ENCODE data around the gene NXPH3.
"Not testable (repeated sequence)": the region's sequence is repeated elsewhere in the genome, so short reads cannot be mapped to it uniquely, and the experiment has no call there.

The NXPH3 gene

DNA sequence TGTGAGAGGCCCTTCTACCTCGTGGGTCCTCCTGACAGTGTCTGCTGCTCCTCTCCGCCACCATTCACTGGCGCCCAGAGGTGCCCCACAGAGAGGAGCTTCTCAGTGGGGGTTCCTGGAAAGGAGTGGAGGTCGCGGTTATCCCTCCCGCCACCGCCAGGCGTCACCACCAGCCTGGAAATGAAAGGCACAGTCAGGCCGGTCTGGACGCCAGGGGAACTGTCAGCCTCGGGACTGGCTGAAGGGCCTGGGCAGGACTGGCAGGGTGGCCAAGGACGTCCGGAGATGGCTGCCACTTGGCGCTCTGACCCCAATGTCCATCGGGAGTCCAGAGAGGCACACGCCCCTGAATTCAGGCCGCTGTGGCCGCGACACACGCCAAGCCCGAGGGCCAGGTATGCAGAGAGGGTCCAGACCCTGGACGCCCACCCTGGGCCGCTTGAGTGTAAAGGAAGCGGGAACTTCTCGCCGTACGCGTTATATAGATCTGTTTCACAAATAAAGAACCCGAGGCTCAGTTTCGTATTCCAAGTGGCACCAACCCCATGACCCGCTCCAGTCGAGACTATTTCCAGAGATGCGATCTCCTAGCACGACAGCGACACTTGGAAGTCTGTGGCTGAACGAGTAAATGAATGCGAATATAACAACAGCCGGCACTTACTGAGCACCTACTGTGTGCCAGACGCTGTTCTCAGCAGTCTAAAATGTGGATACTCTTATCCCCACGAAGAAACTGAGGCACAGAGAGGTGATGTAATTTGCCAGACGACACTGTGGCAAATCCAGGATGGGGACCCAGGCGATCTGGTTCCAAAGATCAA, 7.6 kb upstream of the NXPH3 start (continued):
- TF ChIP-seq, protein P1, sequence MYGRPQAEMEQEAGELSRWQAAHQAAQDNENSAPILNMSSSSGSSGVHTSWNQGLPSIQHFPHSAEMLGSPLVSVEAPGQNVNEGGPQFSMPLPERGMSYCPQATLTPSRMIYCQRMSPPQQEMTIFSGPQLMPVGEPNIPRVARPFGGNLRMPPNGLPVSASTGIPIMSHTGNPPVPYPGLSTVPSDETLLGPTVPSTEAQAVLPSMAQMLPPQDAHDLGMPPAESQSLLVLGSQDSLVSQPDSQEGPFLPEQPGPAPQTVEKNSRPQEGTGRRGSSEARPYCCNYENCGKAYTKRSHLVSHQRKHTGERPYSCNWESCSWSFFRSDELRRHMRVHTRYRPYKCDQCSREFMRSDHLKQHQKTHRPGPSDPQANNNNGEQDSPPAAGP (tag by site-specific recombination; IDR thresholded peaks at IDR 0.05), result 0 out of 2 replicates have a peak, but pooled peaks have one; percentile 54

DNA sequence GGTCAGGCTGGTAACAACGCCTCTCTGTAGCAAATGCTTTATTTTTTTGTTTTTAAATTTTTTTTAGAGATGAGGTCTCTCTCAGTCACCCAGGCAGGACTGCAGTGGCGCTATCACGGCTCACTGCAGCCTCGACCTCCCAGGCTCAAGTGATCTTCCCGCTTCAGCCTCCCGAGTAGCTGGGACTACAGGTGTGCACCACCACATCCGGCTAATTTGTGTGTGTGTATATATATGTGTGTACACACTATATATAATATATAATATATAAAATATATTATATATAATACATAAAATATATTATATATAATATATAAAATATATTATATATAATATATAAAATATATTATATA, 7.0 kb upstream of the NXPH3 start:
- CTCF ChIA-PET, result interaction anchor here (0.7 to 14.4 kb wide), 8 partner anchors 11 to 429 kb away, joined by 3 to 486 read pairs (median 8); partner anchors contain the start of gene SLC35B1
- not testable (repeated sequence) for H3K4me3 ChIP-seq (ENCODE audit: low read depth, low read length); H3K36me3 ChIP-seq (ENCODE audit: control insufficient read depth in 2 of 2, insufficient read depth in 1 of 2, low read length in 2 of 2); H3K4me1 ChIP-seq (ENCODE audit: control insufficient read depth, insufficient read depth, low read length); H3K27ac ChIP-seq (ENCODE audit: extremely low read depth, low read depth, low read length); H3K9me3 ChIP-seq (ENCODE audit: control insufficient read depth, insufficient read depth, low read depth, low read length)
- POLR2A ChIA-PET, result interaction anchor here (1.6 kb wide), 1 partner anchor 196 kb away, joined by 7 read pairs; the partner anchor contains the start of gene FAM117A

DNA sequence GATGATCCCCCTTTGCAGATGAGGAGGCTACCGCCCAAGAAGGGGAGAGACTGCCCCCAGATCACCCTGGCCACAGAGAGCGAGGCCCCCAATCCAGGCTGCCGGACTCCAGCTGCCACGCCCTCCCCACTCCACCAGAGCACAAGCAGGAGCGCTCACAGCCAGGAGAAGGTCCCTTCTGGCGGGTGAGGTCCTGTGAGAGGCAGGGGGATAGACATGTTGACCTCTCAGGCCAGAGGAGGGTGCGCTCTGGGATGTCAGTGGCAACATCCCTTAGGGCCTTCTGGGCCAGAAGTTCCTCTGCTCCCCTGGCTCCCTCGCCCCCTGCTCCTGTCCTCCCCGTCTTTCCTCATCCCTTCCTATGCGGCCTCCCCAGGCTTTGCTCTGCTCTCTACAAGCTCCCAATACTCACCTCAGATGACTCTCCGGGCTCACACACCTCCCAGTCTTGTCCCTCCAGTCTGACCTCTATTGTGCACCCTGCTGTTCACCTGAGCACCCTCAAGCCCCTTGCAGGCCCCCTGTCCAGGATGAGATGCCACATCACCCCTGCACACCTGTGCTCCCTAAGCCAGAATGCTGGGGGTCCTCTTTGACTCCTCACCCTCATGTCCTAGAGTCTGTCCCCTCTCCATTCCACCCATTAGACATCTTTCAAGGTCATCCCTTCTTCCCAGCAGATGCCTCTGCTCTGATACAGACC, 5.0 kb upstream of the NXPH3 start:
- Histone ChIP-seq H3K4me3 (ENCODE audit: low read depth, low read length) (no peak overlapping the region), H3K36me3 (ENCODE audit: control insufficient read depth in 2 of 2, insufficient read depth in 1 of 2, low read length in 2 of 2) (no peaks in the 10 kb centered on the region), H3K9me3 (ENCODE audit: control insufficient read depth, insufficient read depth, low read depth, low read length) (no peaks in the 10 kb centered on the region), H3K4me1 (ENCODE audit: control insufficient read depth, insufficient read depth, low read length) (peaks cover 3% of the 10 kb centered on the region), H3K27ac (ENCODE audit: extremely low read depth, low read depth, low read length) (no peak overlapping the region)
- ChIA-PET CTCF (interaction anchor here (0.5 to 14.4 kb wide), 35 partner anchors 9 to 543 kb away, joined by 3 to 486 read pairs (median 4); partner anchors contain the start of genes PHB1 and SLC35B1), POLR2A (interaction anchor here (0.6 to 1.6 kb wide), 8 partner anchors 13 to 218 kb away, joined by 3 to 11 read pairs (median 6); partner anchors contain the start of genes FAM117A, KAT7 and SLC35B1)
- TF ChIP-seq, protein P1 (tag by site-specific recombination; IDR thresholded peaks at IDR 0.05), result no peak
- TF ChIP-seq MZF1 (tag by site-specific recombination; IDR thresholded peaks at IDR 0.05; ENCODE audit: borderline replicate concordance) (no peak), SCRT1 (tag by site-specific recombination; IDR thresholded peaks at IDR 0.05; ENCODE audit: borderline replicate concordance) (no peak), ZBTB7A (tag by site-specific recombination; IDR thresholded peaks at IDR 0.05; ENCODE audit: low read depth) (0 out of 2 replicates have a peak, but pooled peaks have one; percentile 2), ZNF324 (tag by site-specific recombination; IDR thresholded peaks at IDR 0.05) (no peak)
- TF ChIP-seq, protein P2, sequence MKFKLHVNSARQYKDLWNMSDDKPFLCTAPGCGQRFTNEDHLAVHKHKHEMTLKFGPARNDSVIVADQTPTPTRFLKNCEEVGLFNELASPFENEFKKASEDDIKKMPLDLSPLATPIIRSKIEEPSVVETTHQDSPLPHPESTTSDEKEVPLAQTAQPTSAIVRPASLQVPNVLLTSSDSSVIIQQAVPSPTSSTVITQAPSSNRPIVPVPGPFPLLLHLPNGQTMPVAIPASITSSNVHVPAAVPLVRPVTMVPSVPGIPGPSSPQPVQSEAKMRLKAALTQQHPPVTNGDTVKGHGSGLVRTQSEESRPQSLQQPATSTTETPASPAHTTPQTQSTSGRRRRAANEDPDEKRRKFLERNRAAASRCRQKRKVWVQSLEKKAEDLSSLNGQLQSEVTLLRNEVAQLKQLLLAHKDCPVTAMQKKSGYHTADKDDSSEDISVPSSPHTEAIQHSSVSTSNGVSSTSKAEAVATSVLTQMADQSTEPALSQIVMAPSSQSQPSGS (tag by site-specific recombination; IDR thresholded peaks at IDR 0.05; ENCODE audit: low read depth), result no peak
- TF ChIP-seq, protein P3, sequence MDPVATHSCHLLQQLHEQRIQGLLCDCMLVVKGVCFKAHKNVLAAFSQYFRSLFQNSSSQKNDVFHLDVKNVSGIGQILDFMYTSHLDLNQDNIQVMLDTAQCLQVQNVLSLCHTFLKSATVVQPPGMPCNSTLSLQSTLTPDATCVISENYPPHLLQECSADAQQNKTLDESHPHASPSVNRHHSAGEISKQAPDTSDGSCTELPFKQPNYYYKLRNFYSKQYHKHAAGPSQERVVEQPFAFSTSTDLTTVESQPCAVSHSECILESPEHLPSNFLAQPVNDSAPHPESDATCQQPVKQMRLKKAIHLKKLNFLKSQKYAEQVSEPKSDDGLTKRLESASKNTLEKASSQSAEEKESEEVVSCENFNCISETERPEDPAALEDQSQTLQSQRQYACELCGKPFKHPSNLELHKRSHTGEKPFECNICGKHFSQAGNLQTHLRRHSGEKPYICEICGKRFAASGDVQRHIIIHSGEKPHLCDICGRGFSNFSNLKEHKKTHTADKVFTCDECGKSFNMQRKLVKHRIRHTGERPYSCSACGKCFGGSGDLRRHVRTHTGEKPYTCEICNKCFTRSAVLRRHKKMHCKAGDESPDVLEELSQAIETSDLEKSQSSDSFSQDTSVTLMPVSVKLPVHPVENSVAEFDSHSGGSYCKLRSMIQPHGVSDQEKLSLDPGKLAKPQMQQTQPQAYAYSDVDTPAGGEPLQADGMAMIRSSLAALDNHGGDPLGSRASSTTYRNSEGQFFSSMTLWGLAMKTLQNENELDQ (tag by site-specific recombination; IDR thresholded peaks at IDR 0.05; ENCODE audit: low read depth), result no peak

DNA sequence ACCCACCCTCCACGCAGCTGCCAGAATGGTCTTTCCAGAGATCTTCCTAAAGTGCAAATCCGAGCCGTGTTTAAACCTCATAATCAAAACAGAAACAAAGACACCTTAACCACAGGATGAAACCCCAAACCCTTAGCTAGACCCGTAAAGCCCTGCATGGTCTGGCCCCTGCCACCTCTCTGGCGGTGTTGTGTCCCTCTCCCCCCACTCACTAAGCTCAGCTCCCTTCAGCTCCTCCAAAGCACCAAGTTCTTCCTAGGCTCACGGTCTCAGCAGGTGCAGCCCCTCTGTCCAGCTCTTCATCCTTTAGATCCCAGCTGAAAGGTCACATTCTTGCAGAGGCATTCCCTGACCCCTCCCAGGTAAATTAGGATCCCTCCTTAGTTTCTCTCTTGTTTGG, 4.4 kb upstream of the NXPH3 start:
- POLR2A ChIA-PET, result interaction anchor here (1.0 kb wide), 2 partner anchors 217 to 430 kb away, joined by 3 read pairs; partner anchors contain the start of gene KAT7
- CTCF ChIA-PET, result interaction anchor here (0.5 to 14.4 kb wide), 15 partner anchors 8 to 542 kb away, joined by 3 to 486 read pairs (median 4); partner anchors contain the start of genes PHB1 and SLC35B1
- Histone ChIP-seq H3K4me1 (ENCODE audit: control insufficient read depth, insufficient read depth, low read length) (no peaks in the 10 kb centered on the region; the same call in 1 of the 2 replicates), H3K27ac (ENCODE audit: extremely low read depth, low read depth, low read length) (no peak overlapping the region), H3K4me3 (ENCODE audit: low read depth, low read length) (no peak overlapping the region), H3K36me3 (ENCODE audit: control insufficient read depth in 2 of 2, insufficient read depth in 1 of 2, low read length in 2 of 2) (no peaks in the 10 kb centered on the region), H3K9me3 (ENCODE audit: control insufficient read depth, insufficient read depth, low read depth, low read length) (no peaks in the 10 kb centered on the region)
- TF ChIP-seq ZFP37 (tag by site-specific recombination; IDR thresholded peaks at IDR 0.05) (no peak), RBAK (tag by site-specific recombination; IDR thresholded peaks at IDR 0.05) (no peak), ZNF155 (tag by site-specific recombination; IDR thresholded peaks at IDR 0.05) (no peak)
